ENCODE results near the gene TMEM41A.

DNA sequence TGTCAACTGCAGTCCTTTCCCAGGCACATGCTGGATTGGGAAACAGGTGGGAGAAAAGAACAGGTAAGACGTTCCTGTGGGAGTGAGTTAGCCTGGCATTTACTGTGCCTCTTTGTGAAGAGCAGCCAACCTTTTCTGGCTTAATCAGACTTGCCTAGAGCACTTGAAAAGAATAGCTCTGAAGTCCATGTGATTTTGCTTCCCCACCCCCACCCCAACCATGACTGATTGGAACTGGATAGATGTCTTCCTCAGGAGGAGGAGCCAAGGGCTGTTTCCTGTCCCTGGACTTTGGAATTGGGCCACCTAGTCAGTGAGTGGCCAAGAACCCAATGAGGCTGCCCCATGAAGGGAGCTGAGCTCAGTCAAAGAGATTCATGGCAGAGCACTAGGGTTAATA lies 4.7 kb upstream of the TMEM41A start:
- TF ChIP-seq, protein P1, sequence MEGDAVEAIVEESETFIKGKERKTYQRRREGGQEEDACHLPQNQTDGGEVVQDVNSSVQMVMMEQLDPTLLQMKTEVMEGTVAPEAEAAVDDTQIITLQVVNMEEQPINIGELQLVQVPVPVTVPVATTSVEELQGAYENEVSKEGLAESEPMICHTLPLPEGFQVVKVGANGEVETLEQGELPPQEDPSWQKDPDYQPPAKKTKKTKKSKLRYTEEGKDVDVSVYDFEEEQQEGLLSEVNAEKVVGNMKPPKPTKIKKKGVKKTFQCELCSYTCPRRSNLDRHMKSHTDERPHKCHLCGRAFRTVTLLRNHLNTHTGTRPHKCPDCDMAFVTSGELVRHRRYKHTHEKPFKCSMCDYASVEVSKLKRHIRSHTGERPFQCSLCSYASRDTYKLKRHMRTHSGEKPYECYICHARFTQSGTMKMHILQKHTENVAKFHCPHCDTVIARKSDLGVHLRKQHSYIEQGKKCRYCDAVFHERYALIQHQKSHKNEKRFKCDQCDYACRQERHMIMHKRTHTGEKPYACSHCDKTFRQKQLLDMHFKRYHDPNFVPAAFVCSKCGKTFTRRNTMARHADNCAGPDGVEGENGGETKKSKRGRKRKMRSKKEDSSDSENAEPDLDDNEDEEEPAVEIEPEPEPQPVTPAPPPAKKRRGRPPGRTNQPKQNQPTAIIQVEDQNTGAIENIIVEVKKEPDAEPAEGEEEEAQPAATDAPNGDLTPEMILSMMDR (conservative IDR thresholded peaks at IDR 0.05) = no peak
- no peak for TF ChIP-seq ZFX (IDR thresholded peaks at IDR 0.05)
